Prostate gland (tissue), 2 donors: ENCODE data around the gene TP53I11.

Experiments
- CTCF ChIP-seq, 4 experiments: fragments of 200-600 bp in 2 of 4; fragments of 450-650 bp in 2 of 4; sonication (generic) in 2 of 4; IDR thresholded peaks; 1 replicate in 3 of 4; 2 replicates in 1 of 4; pipeline ENCODE4 v1.5.1; 2016 to 2019; ENCODE audit warnings: antibody characterized with exemption in 4 of 4, mild to moderate bottlenecking in 2 of 4, moderate library complexity in 2 of 4
- POLR2A ChIP-seq: fragments of 450-650 bp; IDR thresholded peaks from one replicate; pipeline ENCODE4 v1.6.1; 2016; ENCODE audit warnings: antibody characterized with exemption, mild to moderate bottlenecking

- TF ChIP-seq CTCF (IDR thresholded peaks at IDR 0.05): no peak
- TF ChIP-seq POLR2A: no peak
Observed at GRCh38 chr11:44959064-44959463, 8.4 kb upstream of the TP53I11 start.
